Muscle of back (tissue), 11 donors: ENCODE results near the gene MCM10. TPM values are rescaled to one million over a fixed set of nuclear protein-coding genes. Genes with fewer than 3 reads are reported as not detected.
"Not testable (repeated sequence)": the region's sequence is repeated elsewhere in the genome, so short reads cannot be mapped to it uniquely, and the experiment has no call there.

ENCODE experiments used
- DNase-seq, 3 donors: peaks; one replicate each; pipeline versions ENCODE4 v3.0.0 to v3.0.0-alpha.2; 2013
- polyA plus RNA-seq, 10 donors: library from polyadenylated mRNA; unstranded; fragments of 120-200 nt; gene quantifications; one replicate each; pipeline ENCODE4 v1.2.1, GENCODE V29; 2013; ENCODE audit not compliant: insufficient read length in 10 of 10

The MCM10 gene
- polyA plus RNA-seq, 10 donors = 3.0 to 8.1 (median 5.4) TPM

DNA sequence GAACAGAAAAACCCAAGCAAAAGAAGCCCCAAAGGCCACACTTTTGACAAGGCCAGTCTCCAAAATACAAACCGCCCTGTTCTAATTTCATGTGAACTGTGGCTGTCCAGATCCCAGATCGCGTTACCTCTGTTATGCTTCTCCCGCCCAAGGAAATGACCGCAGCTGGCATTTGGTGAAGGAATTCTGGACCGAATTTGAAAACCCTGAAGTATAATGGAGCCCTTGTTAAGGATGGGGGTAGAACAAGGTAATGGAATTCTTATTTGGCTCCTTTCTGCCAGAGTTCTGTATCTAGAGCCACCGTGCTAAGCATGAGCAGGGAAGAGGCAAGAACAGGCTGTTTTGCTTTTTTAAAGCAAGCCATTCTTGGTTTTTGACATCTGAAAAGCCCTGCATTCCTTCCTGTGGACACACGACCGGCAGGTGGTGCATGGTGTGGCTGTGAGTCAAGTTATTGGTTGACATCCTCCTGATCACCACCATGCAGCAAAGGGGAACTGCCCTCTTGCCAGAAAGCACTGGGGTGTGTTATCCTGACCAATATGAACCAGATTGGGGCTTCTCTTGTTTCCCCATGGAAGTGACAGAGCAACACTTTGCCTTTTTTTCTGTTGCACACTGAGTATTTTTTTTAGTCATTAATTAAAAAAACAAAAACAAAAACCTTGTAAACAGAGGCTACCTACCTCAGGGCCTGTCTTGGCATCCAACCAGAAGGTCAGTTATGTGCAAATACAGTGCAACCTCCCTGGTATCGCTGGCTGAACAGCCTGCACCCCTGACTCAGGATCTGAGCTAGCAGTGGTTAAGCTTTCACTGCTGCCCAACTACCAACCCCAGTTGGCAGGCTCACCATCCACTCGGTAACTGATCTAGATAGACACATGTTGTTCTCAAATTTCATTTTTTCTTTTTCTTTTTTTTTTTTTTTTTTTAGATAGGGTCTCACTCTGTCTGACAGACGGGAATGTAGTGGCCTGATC, 58.6 kb downstream of the MCM10 start:
- no peak for DNase-seq

DNA sequence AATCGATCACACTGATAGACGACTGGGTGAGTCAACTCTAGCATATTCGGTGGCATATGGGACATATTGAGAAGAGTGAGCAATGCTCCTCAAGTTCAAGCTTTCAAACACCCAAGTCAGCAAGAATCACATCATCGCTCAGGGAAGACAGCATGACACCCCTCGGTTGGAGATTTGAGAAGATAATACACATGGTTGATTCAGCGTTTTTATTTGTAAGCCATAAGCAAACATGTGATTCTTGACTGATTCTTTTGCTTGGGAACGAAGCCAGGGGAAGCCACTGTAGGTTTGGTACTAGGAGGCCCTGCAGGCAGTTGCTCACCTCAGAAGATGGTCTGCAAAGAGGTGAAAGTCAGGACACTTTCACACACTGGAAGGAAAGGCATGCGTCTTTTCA, 60.2 kb downstream of the MCM10 start:
- no peak for DNase-seq

DNA sequence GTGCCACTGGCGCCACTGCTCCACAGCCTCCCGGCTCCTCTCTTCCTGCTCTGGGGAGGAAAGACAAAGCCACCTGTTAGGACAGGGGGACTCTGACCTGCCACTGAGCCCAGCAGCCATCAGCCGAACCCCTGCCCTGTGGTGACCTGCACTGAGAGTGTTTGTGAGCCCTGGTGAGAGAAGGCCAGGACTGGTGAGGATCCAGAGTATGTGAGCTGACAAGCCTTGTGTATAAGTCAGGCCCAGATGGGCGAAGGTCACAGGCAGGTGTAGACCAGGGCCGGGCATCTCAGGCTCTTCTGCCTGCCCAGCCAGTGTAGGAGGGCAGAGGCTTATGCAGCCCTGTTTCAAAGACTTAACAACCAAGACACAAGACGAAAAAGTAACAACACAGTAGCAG, 60.8 kb downstream of the MCM10 start:
- DNase-seq = no peak

DNA sequence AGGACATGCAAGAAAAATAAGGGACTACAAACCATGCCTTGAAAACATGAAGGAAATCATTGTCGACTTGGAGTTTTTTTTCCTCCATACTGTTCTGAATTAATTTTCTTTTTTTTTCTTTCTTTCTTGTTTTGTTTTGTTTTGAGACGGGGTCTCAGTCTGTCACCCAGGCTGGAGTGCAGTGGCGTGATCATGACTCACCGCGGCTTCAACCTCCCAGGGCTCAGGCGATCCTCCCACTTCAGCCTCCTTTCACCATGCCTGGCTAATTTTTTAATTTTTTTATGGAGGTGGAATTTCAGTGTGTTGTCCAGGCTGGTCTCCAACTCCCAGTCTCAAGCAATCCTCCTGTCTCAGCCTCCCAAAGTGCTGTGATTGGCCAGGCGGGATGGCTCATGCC, 61.2 kb downstream of the MCM10 start:
- no peak for DNase-seq

GRCh38 chr10:13223241-13223640, 61.9 kb downstream of the MCM10 start:
- no peak for DNase-seq

GRCh38 chr10:13224210-13224995, 63.0 kb downstream of the MCM10 start:
- DNase-seq = no peak

DNA sequence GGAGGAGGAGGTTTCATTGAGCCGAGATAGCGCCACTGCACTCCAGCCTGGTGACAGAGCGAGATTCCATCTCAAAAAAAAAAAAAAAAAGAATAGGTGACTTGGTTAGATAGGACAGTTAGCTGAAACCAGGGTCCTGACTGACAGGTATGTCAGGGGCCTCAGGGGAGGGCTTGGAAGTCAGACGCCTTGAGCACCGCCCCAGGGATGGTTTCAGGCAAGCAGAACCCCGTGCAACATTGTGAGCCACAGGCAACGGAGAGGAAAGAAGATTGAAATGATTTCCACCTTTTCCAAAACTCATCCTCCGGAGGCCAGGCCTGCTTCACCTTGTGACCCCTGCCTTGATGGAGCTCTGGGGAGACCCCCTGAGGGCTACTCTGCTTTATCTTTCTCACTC, 64.2 kb downstream of the MCM10 start:
- DNase-seq = no peak

DNA sequence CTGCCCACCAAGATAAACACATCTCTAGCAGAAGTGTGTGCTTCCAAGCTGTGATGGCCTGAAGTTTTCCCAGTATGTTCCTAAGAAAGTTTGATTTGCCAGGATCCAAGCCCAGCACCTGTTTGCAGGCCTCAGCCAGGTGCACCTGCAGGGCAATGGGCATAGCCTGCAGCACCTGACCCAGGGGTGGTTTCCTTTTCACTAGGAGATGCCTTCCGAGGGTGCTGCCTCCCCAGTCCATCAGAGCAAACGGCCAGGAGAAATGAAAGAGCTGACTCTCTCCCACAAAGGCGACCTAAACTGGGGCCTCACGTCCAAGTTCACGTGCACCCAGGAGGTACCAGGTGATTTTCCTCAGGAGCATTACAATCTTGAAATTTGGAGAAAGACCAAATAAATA, 65.7 kb downstream of the MCM10 start:
- no peak for DNase-seq

DNA sequence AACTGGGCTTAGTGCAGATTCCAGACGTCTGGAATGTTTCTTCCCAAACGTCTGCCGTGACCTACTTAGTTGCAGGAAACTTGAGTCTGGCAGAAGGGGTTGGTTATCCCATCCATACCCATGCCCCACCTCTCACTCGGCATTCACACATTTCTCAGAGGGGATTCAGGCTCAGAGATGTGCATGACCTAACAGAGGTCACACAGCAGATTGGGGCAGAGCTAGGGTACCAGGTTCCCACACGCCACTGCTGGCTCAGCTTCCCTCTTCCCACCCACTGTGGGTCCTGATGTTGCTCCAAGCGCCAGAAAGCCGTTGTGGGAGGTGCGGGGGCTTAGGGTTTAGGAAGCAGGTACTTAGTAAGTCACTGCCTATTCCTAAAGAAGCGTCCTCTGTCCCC, 69.8 kb downstream of the MCM10 start:
- no peak for DNase-seq

DNA sequence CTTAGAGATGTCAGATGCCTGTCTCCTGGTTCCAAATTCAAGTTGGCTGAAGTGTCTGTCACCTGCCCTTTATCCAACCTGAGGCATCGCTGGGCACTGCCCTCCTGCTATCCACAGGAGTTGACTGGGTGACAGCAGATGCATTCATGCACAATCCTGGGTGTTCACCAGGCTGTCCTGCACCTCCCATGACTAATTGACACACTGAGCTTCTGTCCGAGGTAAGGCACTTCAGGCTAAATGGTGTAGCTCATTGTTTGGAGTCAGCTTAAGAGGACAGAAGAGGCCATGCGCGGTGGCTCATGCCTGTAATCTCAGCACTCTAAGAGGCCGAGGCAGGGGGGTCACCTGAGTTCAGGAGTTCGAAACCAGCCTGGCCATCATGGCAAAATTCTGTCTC, 70.5 kb downstream of the MCM10 start:
- no peak for DNase-seq

- no peak for DNase-seq
Observed at GRCh38 chr10:13233358-13233757, 72.0 kb downstream of the MCM10 start.

GRCh38 chr10:13234172-13234571, 72.8 kb downstream of the MCM10 start, which contains the start of gene UCMA:
TSS of gene UCMA (minus strand) at chr10:13234374. CDS start at chr10:13234258, 116 bp downstream.
- DNase-seq = peak in 2 of 3 donors; percentile 10 to 33

GRCh38 chr10:13234736-13235135, 73.4 kb downstream of the MCM10 start:
- DNase-seq = not testable (repeated sequence)

GRCh38 chr10:13236638-13237037, 75.3 kb downstream of the MCM10 start:
- DNase-seq = no peak

GRCh38 chr10:13238271-13239077, 77.1 kb downstream of the MCM10 start:
- DNase-seq = no peak

DNA sequence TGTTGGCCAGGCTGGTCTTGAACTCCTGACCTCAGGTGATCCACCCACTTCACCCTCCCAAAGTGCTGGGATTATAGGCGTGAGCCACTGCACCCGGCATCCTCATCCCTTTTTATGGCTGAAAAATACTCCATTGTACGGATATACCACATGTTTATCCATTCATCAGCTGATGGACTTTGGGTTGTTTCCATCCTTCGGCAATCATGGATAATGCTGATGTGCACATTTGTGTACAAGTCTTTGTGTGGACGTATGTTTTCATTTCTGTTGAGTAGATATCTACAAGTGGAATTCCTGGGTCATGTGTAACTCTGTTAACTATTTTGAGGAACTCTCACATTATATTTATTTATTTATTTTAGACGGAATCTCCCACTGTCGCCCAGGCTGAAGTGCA, 78.6 kb downstream of the MCM10 start:
- DNase-seq = no peak

DNA sequence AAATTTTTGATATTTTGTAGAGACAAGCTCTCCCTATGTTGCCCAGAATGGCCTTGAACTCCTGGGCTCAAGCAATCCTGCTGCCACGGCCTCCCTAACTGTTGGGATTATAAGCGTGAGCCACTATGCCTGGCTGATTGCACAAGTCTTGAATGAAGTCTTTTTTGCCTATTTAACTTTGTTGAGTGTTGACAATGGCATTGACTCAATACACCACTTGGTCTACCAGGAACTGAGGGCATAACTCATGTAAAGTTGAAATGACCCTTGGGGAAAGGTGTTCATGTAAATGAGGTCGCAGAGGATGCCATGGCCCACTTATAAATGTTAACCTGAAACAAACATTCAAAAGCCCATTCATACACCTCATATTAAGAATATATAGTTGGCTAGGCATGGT, 80.3 kb downstream of the MCM10 start:
- no peak for DNase-seq

- not testable (repeated sequence) for DNase-seq
Observed at GRCh38 chr10:13242260-13242659, 80.9 kb downstream of the MCM10 start.

DNA sequence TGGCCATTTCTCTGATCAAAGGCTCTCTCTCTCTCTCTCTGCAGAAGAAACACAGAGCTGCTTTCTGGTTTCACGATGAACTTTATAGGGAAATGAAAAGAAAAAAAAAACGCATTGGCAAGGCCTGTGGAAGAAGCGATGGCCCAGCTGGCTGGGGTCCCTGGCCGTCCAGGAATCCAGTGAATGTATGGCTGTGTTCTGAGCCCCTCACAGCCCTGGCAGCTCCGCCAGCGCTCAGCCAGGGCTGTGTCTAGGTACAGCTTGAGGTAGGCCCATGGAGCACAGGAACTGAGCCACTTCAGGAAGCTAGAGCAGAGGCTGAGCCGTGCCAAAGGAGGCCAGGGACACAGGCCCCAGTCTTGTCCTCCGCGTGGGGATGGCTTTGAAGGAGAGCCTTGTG, 85.9 kb downstream of the MCM10 start:
- peak in 2 of 3 donors; percentile 32 to 56 for DNase-seq

- DNase-seq = no peak
Observed at GRCh38 chr10:13247784-13248183, 86.4 kb downstream of the MCM10 start.

DNA sequence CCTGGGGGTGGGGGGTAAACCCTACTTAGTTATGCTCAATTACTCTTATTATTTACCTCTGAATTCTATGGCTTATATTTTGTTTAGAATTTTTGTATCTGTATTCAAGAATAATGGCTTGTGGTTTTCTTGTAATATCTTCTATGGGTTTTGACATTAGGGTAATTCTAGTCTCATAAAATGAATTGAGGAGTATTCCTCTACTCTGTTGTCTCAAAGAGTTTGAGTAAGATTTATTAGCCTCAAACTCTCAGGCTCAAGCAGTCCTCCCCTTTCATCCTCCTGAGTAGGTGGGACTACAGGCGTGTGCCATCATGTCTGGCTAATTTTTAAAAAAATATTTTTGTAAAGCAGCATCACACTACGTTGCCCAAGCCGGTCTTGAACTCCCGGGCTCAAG, 92.4 kb downstream of the MCM10 start:
- no peak for DNase-seq

DNA sequence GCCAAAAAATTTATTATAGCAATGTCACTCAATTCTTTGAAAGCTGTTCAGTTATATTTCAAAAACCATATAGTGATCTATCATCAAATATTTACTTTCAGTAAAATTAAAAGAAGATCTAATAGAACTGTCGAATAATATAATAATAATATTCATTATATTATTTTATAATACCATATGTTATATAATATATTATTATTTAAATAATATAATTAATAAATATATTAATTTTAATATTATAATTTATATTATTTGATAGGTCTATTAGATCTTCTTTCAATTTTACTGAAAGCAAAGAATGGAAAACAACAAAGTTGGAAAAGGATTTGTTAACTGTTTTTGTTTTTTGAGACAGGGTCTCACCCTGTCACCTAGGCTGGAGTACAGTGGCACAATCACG, 95.3 kb downstream of the MCM10 start:
- DNase-seq = no peak
